Measurements from ENCODE around the gene ZNF81.

- TF ChIP-seq CTCF (IDR thresholded peaks at IDR 0.05) (no peak), POLR2A (IDR thresholded peaks at IDR 0.05) (no peak)
These were observed 6.7 kb downstream of the ZNF81 start for GRCh38 chrX:47843363-47843762.
